Stomach (tissue), 4 donors: Measurements from ENCODE around the gene CYB561.
"Not testable (repeated sequence)": the region's sequence is repeated elsewhere in the genome, so short reads cannot be mapped to it uniquely, and the experiment has no call there.

ENCODE experiments used
- EP300 ChIP-seq: sonication (generic); formaldehyde crosslinking; IDR thresholded peaks from one replicate; pipeline ENCODE4 v1.6.1; 2017; ENCODE audit warnings: antibody characterized with exemption
- POLR2A ChIP-seq, 4 donors: fragments of 450-650 bp; IDR thresholded peaks; one replicate each; pipeline ENCODE4 v1.6.1; 2016; ENCODE audit warnings: antibody characterized with exemption in 4 of 4, control low read depth in 2 of 4, mild to moderate bottlenecking in 1 of 4, moderate library complexity in 1 of 4
- POLR2AphosphoS5 ChIP-seq, 3 donors: sonication (generic); formaldehyde crosslinking; IDR thresholded peaks; one replicate each; pipeline ENCODE4 v1.6.1; 2016; ENCODE audit warnings: antibody characterized with exemption in 3 of 3
- TF ChIP-seq, protein P1 (sequence below), 7 experiments: fragments of 450-650 bp in 4 of 7; fragments of 200-600 bp in 3 of 7; sonication (generic) in 3 of 7; IDR thresholded peaks; one replicate each; pipeline ENCODE4 v1.5.1; 2016 to 2019; ENCODE audit warnings: antibody characterized with exemption in 7 of 7, control low read depth in 2 of 7, mild to moderate bottlenecking in 1 of 7

GRCh38 chr17:63454357-63454756, 8.3 kb upstream of the CYB561 start:
- TF ChIP-seq, protein P1, sequence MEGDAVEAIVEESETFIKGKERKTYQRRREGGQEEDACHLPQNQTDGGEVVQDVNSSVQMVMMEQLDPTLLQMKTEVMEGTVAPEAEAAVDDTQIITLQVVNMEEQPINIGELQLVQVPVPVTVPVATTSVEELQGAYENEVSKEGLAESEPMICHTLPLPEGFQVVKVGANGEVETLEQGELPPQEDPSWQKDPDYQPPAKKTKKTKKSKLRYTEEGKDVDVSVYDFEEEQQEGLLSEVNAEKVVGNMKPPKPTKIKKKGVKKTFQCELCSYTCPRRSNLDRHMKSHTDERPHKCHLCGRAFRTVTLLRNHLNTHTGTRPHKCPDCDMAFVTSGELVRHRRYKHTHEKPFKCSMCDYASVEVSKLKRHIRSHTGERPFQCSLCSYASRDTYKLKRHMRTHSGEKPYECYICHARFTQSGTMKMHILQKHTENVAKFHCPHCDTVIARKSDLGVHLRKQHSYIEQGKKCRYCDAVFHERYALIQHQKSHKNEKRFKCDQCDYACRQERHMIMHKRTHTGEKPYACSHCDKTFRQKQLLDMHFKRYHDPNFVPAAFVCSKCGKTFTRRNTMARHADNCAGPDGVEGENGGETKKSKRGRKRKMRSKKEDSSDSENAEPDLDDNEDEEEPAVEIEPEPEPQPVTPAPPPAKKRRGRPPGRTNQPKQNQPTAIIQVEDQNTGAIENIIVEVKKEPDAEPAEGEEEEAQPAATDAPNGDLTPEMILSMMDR (IDR thresholded peaks at IDR 0.05), result not testable (repeated sequence)
- not testable (repeated sequence) for TF ChIP-seq POLR2A (IDR thresholded peaks at IDR 0.05); POLR2AphosphoS5 (IDR thresholded peaks at IDR 0.05); EP300
